GM12878 (cell line): Measurements from ENCODE around the gene HADHA. TPM values are rescaled to one million over a fixed set of nuclear protein-coding genes. Genes with fewer than 3 reads are reported as not detected.

ENCODE experiments used
- ATAC-seq: fragments of 200-7000 bp; cut with Tn5 transposase; 3 replicates; pipeline ENCODE4 v1.9.1; 2020; ENCODE audit warnings: mild to moderate bottlenecking, moderate library complexity
- BruUV-seq: library from RNA; stranded (reverse); fragments of 400-500 nt; replicated peaks from 2 replicates; lab custom pipeline; 2021; lab: Mats Ljungman, UMichigan
- CTCF ChIA-PET: fragments of 300-600 bp; sonication (Branson Sonifier 250); formaldehyde crosslinking; extraction: SDS; loops from one replicate; lab custom pipeline; 2021; ENCODE audit warnings: inconsistent platforms; lab: Yijun Ruan, JAX
- POLR2A ChIA-PET: fragments of 350-600 bp; formaldehyde crosslinking; extraction: SDS; loops from one replicate; lab custom pipeline; 2021; ENCODE audit warnings: inconsistent platforms; lab: Charles Lee
- RAD21 ChIA-PET: fragments of 300-600 bp; sonication (Branson Sonifier 250); formaldehyde crosslinking; loops from one replicate; lab custom pipeline; 2023; ENCODE audit warnings: antibody characterized with exemption; ENCODE audit not compliant: unreplicated experiment; lab: Charles Lee
- SMC1A ChIA-PET: fragments of 300-600 bp; sonication (Branson Sonifier 250); formaldehyde crosslinking; loops from one replicate; lab custom pipeline; 2023; ENCODE audit not compliant: unreplicated experiment, uncharacterized antibody; lab: Charles Lee
- DNase-seq: peaks from one replicate; pipeline ENCODE4 v3.0.0-alpha.2; 2011; ENCODE audit warnings: low read depth, low spot score
- FAIRE-seq: peaks from 3 replicates; lab custom pipeline; 2011; peaks lifted over from hg19 to GRCh38; lab: Jason Lieb, UNC
- H2AFZ ChIP-seq: 2 replicates; pipeline ENCODE4 v1.6.0; 2011; ENCODE audit warnings: low read depth, low read length, control low read depth; ENCODE audit not compliant: control insufficient read depth
- H3K27ac ChIP-seq: 2 replicates; pipeline ENCODE4 v1.5.1; 2011; ENCODE audit warnings: control low read depth; ENCODE audit not compliant: control insufficient read depth, insufficient read depth
- H3K27me3 ChIP-seq, 2 experiments: replicated peaks in 1 of 2; 2 replicates each; pipeline versions ENCODE4 v1.6.0 to v1.6.1; 2011; ENCODE audit warnings: low read length in 1 of 2; ENCODE audit not compliant: control insufficient read depth in 2 of 2, insufficient read depth in 2 of 2
- H3K36me3 ChIP-seq, 2 experiments: 2 replicates each; pipeline ENCODE4 v1.5.1; 2011; ENCODE audit warnings: low read length in 1 of 2; ENCODE audit not compliant: control insufficient read depth in 2 of 2, insufficient read depth in 2 of 2
- H3K4me1 ChIP-seq: 2 replicates; pipeline ENCODE4 v1.6.1; 2011; ENCODE audit warnings: mild to moderate bottlenecking, low read length, moderate library complexity, mixed read lengths; ENCODE audit not compliant: control insufficient read depth, insufficient read depth
- H3K4me2 ChIP-seq: 2 replicates; pipeline ENCODE4 v1.6.0; 2011; ENCODE audit warnings: control low read depth; ENCODE audit not compliant: control insufficient read depth, insufficient read depth
- H3K4me3 ChIP-seq: fragments of 200-600 bp; sonication (generic); 2 replicates; pipeline ENCODE4 v1.5.1; 2016
- H3K79me2 ChIP-seq: 2 replicates; pipeline ENCODE4 v1.6.0; 2011; ENCODE audit warnings: low read length; ENCODE audit not compliant: control insufficient read depth, insufficient read depth
- H3K9ac ChIP-seq: 2 replicates; pipeline ENCODE4 v1.8.0; 2011; ENCODE audit warnings: low read length, control low read depth, mixed read lengths; ENCODE audit not compliant: control insufficient read depth, insufficient read depth
- H3K9me3 ChIP-seq: replicated peaks from 3 replicates; pipeline ENCODE4 v1.5.1; 2011; ENCODE audit warnings: mild to moderate bottlenecking, low read length; ENCODE audit not compliant: control insufficient read depth, insufficient read depth
- H4K20me1 ChIP-seq: 2 replicates; pipeline ENCODE4 v1.6.0; 2011; ENCODE audit not compliant: control insufficient read depth, insufficient read depth
- BMI1 ChIP-seq: fragments of 450-650 bp; IDR thresholded peaks from 2 replicates; pipeline ENCODE4 v1.6.1; 2016; ENCODE audit warnings: mild to moderate bottlenecking, moderate library complexity, borderline replicate concordance
- JUNB ChIP-seq: IDR thresholded peaks from 2 replicates; pipeline ENCODE4 v1.6.1; 2016; ENCODE audit warnings: antibody characterized with exemption, mild to moderate bottlenecking
- REST ChIP-seq: IDR thresholded peaks from 2 replicates; pipeline ENCODE4 v1.6.1; 2012; ENCODE audit warnings: mild to moderate bottlenecking, low read depth, low read length
- TAF1 ChIP-seq: IDR thresholded peaks from 2 replicates; pipeline ENCODE4 v1.6.1; 2011; ENCODE audit warnings: mild to moderate bottlenecking, low read depth, low read length, borderline replicate concordance
- ZNF207 ChIP-seq: fragments of 450-650 bp; IDR thresholded peaks from 2 replicates; pipeline ENCODE4 v1.6.1; 2014; ENCODE audit warnings: antibody characterized with exemption, mild to moderate bottlenecking, borderline replicate concordance
- WGBS: methylation state at CpG from one replicate; pipeline ENCODE4 v1.1.6; 2016; ENCODE audit warnings: low lambda C conversion rate; ENCODE audit not compliant: insufficient replicate concordance, insufficient coverage; ENCODE audit errors: missing lambda C conversion rate; 5-methylcytosine and 5-hydroxymethylcytosine counted together
- in situ Hi-C: fragments of 300-500 bp; cut with MboI; formaldehyde crosslinking; loops from 9 replicates; pipeline ENCODE4 v1.14.3; 2018; ENCODE audit warnings: mixed read lengths
- intact Hi-C: fragments of 100-400 bp; cut with micrococcal nuclease; formaldehyde crosslinking; loops from one replicate; pipeline ENCODE4 v1.14.2; 2022; ENCODE audit not compliant: unreplicated experiment
- polyA plus RNA-seq, 11 experiments: library from polyadenylated mRNA; depleted of rRNA in 4 of 11; unstranded in 6 of 11; stranded (reverse) in 5 of 11; fragments of >200 nt; fragmentation: Nextera tagmentation in 4 of 11; fragmentation: Illumina TruSeq in 1 of 11; extraction: Ambion mirVana in 4 of 11; extraction: Trizol in 1 of 11; gene quantifications; 1 replicate in 1 of 11; 2 replicates in 10 of 11; pipeline versions ENCODE4 v1.2.1 to v1.2.3, GENCODE V29; 2011 to 2016; ENCODE audit warnings: inconsistent platforms in 2 of 11, missing spikeins in 2 of 11, low read depth in 1 of 11
- total RNA-seq, 4 experiments: library from RNA; depleted of rRNA in 3 of 4; stranded (reverse); fragments of >200 nt in 3 of 4; fragmentation: Illumina TruSeq in 1 of 4; extraction: Trizol in 1 of 4; gene quantifications; 2 replicates each; pipeline versions ENCODE4 v1.2.1 to v1.2.3, GENCODE V29; 2013 to 2021

The HADHA gene
- total and polyA plus RNA-seq, 10 of the 15 experiments (the other 5 are each of a cell fraction or from before 2014, with no cell fraction given) = 109 to 207 (median 165) TPM

GRCh38 chr2:26175466-26176278 lies 68.8 kb downstream of the HADHA start:
- SMC1A ChIA-PET = no interaction called here
- Histone ChIP-seq H2AFZ (no peak overlapping the region), H3K9me3 (no peaks in the 10 kb centered on the region), H3K36me3 (no peaks in the 10 kb centered on the region), H3K79me2 (no peaks in the 10 kb centered on the region), H3K4me3 (no peak overlapping the region), H3K27me3 (peaks cover 4 to 10% of the 10 kb centered on the region in 2 experiments; a peak in 3 of 4 replicates), H3K4me2 (no peak overlapping the region), H4K20me1 (no peaks in the 10 kb centered on the region; the same call in 1 of the 2 replicates), H3K9ac (no peak overlapping the region), H3K4me1 (no peaks in the 10 kb centered on the region; the same call in 1 of the 2 replicates), H3K27ac (no peak overlapping the region)
- DNase-seq (no peak), FAIRE-seq (no peak), ATAC-seq (peak; percentile 32)
- no TSS peak for BruUV-seq
- 26% methylated on average over 14 of the region's 15 CpGs for WGBS
- POLR2A ChIA-PET = interaction anchor here (0.6 kb wide), 3 partner anchors 261 to 413 kb away, joined by 3 to 5 read pairs (median 4); no protein-coding TSS in a partner anchor
- RAD21 ChIA-PET = interaction anchor here (0.7 kb wide), 1 partner anchor 29 kb away, joined by 3 read pairs; no protein-coding TSS in a partner anchor
- CTCF ChIA-PET = interaction anchor here (0.6 kb wide), 1 partner anchor 68 kb away, joined by 4 read pairs; no protein-coding TSS in a partner anchor
- in situ Hi-C loops (no loop called here), intact Hi-C loops (no loop called here)
- TF ChIP-seq TAF1 (no peak), BMI1 (no peak)

GRCh38 chr2:26174691-26175465 lies 69.6 kb downstream of the HADHA start:
- FAIRE-seq = no peak
- BruUV-seq = no TSS peak
- WGBS = 40% methylated on average over 10 of the region's 10 CpGs

More at GRCh38 chr2:26174691-26175465, 69.6 kb downstream of the HADHA start:
- H3K79me2 ChIP-seq = no peaks in the 10 kb centered on the region
- ChIA-PET CTCF (interaction anchor here (0.6 kb wide), 1 partner anchor 69 kb away, joined by 4 read pairs; no protein-coding TSS in a partner anchor), RAD21 (no interaction called here), SMC1A (no interaction called here), POLR2A (interaction anchor here (0.6 kb wide), 3 partner anchors 260 to 412 kb away, joined by 3 to 5 read pairs (median 4); no protein-coding TSS in a partner anchor)
- in situ Hi-C loops (no loop called here), intact Hi-C loops (no loop called here)
- no peak overlapping the region for H2AFZ ChIP-seq
- H3K4me2 ChIP-seq = no peak overlapping the region
- no peaks in the 10 kb centered on the region; the same call in 1 of the 2 replicates for H4K20me1 ChIP-seq
- H3K4me1 ChIP-seq = no peaks in the 10 kb centered on the region; the same call in 1 of the 2 replicates
- no peak overlapping the region for H3K4me3 ChIP-seq
- H3K27ac ChIP-seq = no peak overlapping the region
- peaks cover 4 to 10% of the 10 kb centered on the region in 2 experiments; a peak in 3 of 4 replicates for H3K27me3 ChIP-seq
- DNase-seq (no peak), ATAC-seq (peak; percentile 24)
- TF ChIP-seq REST (0 out of 2 replicates have a peak, but pooled peaks have one; percentile 19), JUNB (no peak), ZNF207 (no peak)
- no peak overlapping the region for H3K9ac ChIP-seq
- no peaks in the 10 kb centered on the region for H3K9me3 ChIP-seq
- no peaks in the 10 kb centered on the region for H3K36me3 ChIP-seq
